Fibroblast of lung (primary cell): Measurements from ENCODE around the gene SYNDIG1. TPM values are rescaled to one million over a fixed set of nuclear protein-coding genes. Genes with fewer than 3 reads are reported as not detected.

Source experiments
- DNase-seq, 2 donors: peaks; one replicate each; pipeline versions ENCODE4 v3.0.0 to v3.0.0-alpha.2; 2010; ENCODE audit warnings: low read depth in 2 of 2
- H2AFZ ChIP-seq: 2 replicates; pipeline ENCODE4 v1.5.1; 2012; ENCODE audit warnings: low read length, control low read depth, inconsistent platforms
- H3K27ac ChIP-seq: 2 replicates; pipeline ENCODE4 v1.5.1; 2011; ENCODE audit warnings: low read length, control low read depth; ENCODE audit not compliant: insufficient read depth
- H3K27me3 ChIP-seq: 2 replicates; pipeline ENCODE4 v1.5.1; 2011; ENCODE audit warnings: mild to moderate bottlenecking, low read length; ENCODE audit not compliant: control insufficient read depth, insufficient read depth
- H3K36me3 ChIP-seq: 2 replicates; pipeline ENCODE4 v1.5.1; 2011; ENCODE audit warnings: low read length; ENCODE audit not compliant: control insufficient read depth, insufficient read depth
- H3K4me1 ChIP-seq: 2 replicates; pipeline ENCODE4 v1.5.1; 2011; ENCODE audit warnings: low read length; ENCODE audit not compliant: control insufficient read depth, insufficient read depth; ENCODE audit errors: extremely low read depth
- H3K4me2 ChIP-seq: 2 replicates; pipeline ENCODE4 v1.5.1; 2011; ENCODE audit warnings: low read length, control low read depth; ENCODE audit not compliant: insufficient read depth; ENCODE audit errors: extremely low read depth
- H3K4me3 ChIP-seq, 4 experiments: fragments of 200-600 bp in 1 of 4; sonication (generic) in 1 of 4; replicated peaks in 1 of 4; 2 replicates each; pipeline ENCODE4 v1.5.1; 2011 to 2016; ENCODE audit warnings: low read length in 4 of 4, low read depth in 3 of 4, mild to moderate bottlenecking in 3 of 4, control low read depth in 2 of 4, inconsistent platforms in 1 of 4, mixed read lengths in 1 of 4; ENCODE audit not compliant: insufficient read depth in 1 of 4; ENCODE audit errors: control extremely low read depth in 1 of 4
- H3K79me2 ChIP-seq: 2 replicates; pipeline ENCODE4 v1.5.1; 2012; ENCODE audit warnings: mild to moderate bottlenecking, low read length, inconsistent platforms; ENCODE audit not compliant: control insufficient read depth, insufficient read depth
- H3K9ac ChIP-seq: 2 replicates; pipeline ENCODE4 v1.5.1; 2011; ENCODE audit warnings: mild to moderate bottlenecking, low read length, control low read depth; ENCODE audit not compliant: insufficient read depth
- H3K9me3 ChIP-seq: 2 replicates; pipeline ENCODE4 v1.5.1; 2012; ENCODE audit warnings: low read depth, low read length; ENCODE audit not compliant: control insufficient read depth, insufficient read depth
- H4K20me1 ChIP-seq: 2 replicates; pipeline ENCODE4 v1.5.1; 2011; ENCODE audit warnings: low read length; ENCODE audit not compliant: control insufficient read depth, insufficient read depth; ENCODE audit errors: extremely low read depth
- CTCF ChIP-seq, 2 donors: IDR thresholded peaks in 1 of 2; conservative IDR thresholded peaks in 1 of 2; 1 replicate in 1 of 2; 2 replicates in 1 of 2; pipeline ENCODE4 v1.5.1; 2011 to 2012; ENCODE audit warnings: low read length in 2 of 2, control low read depth in 1 of 2, inconsistent platforms in 1 of 2, low read depth in 1 of 2, mild to moderate bottlenecking in 1 of 2
- EZH2 ChIP-seq: IDR thresholded peaks from 2 replicates; pipeline ENCODE4 v1.5.1; 2012; ENCODE audit warnings: low read length, control low read depth, mild to moderate bottlenecking; ENCODE audit errors: missing control alignments
- polyA plus RNA-seq, 2 donors: library from polyadenylated mRNA; depleted of rRNA in 1 of 2; stranded (reverse) in 1 of 2; unstranded in 1 of 2; fragments of >200 nt; gene quantifications; 2 replicates each; pipeline ENCODE4 v1.2.1, GENCODE V29; 2011 to 2012; ENCODE audit warnings: missing spikeins in 1 of 2
- total RNA-seq: library from RNA; depleted of rRNA; stranded (reverse); fragments of >200 nt; gene quantifications from 2 replicates; pipeline ENCODE4 v1.2.1, GENCODE V29; 2014

SYNDIG1 gene
- total and polyA plus RNA-seq, 2 donors (not counting 1 experiment from before 2014, with no cell fraction given): 0.02 to 0.17 TPM

DNA sequence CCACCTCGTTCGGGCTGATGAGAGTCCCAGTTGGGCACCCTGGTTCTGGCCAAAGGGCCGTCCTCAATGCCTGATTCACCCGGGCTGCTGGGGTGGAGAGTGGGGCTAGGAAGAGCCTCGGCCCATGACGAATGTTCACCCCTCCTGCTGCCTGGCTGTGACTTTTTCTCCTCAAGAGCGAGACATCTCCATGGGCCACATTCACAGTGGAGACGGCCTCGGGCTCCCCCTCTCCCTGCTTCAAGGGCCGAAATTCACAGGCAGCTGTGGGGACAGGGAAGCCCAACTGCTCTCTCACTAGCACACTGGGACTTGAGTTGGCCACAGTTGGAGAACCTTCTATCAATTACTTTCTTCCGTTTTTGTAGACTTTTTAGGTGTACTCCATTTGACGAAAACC lies 138.0 kb downstream of the SYNDIG1 start:
- Histone ChIP-seq H3K27ac (no peak overlapping the region), H3K79me2 (no peaks in the 10 kb centered on the region), H4K20me1 (no peaks in the 10 kb centered on the region), H3K27me3 (no peaks in the 10 kb centered on the region), H3K4me2 (no peak overlapping the region), H3K9me3 (no peaks in the 10 kb centered on the region), H3K9ac (no peak overlapping the region), H3K4me1 (no peaks in the 10 kb centered on the region), H3K36me3 (no peaks in the 10 kb centered on the region), H2AFZ (no peak overlapping the region), H3K4me3 (no peak overlapping the region)
- DNase-seq: no peak
- TF ChIP-seq CTCF (conservative IDR thresholded peaks at IDR 0.05 in 1 of 2, IDR thresholded peaks at IDR 0.05 in 1 of 2; ENCODE audit: low read depth in 1 of 2, low read length in 2 of 2): no peak
- no peak for TF ChIP-seq EZH2

GRCh38 chr20:24608926-24609667 lies 139.7 kb downstream of the SYNDIG1 start:
- Histone ChIP-seq H4K20me1 (no peaks in the 10 kb centered on the region), H3K4me1 (no peaks in the 10 kb centered on the region), H3K36me3 (no peaks in the 10 kb centered on the region), H3K4me3 (no peak overlapping the region), H3K27ac (no peak overlapping the region), H3K4me2 (no peak overlapping the region), H2AFZ (no peak overlapping the region), H3K9me3 (no peaks in the 10 kb centered on the region), H3K79me2 (no peaks in the 10 kb centered on the region), H3K9ac (no peak overlapping the region), H3K27me3 (no peaks in the 10 kb centered on the region)
- DNase-seq: peak in 1 of 2 donors; percentile 39
- TF ChIP-seq EZH2 (no peak), CTCF (conservative IDR thresholded peaks at IDR 0.05 in 1 of 2, IDR thresholded peaks at IDR 0.05 in 1 of 2; ENCODE audit: low read depth in 1 of 2, low read length in 2 of 2) (no peak)

- no peaks in the 10 kb centered on the region for H3K4me1 ChIP-seq
- H3K27me3 ChIP-seq: no peaks in the 10 kb centered on the region
- H3K4me3 ChIP-seq: no peak overlapping the region
- H2AFZ ChIP-seq: no peak overlapping the region
- H3K4me2 ChIP-seq: no peak overlapping the region
- no peak overlapping the region for H3K27ac ChIP-seq
- no peak for TF ChIP-seq CTCF (conservative IDR thresholded peaks at IDR 0.05 in 1 of 2, IDR thresholded peaks at IDR 0.05 in 1 of 2; ENCODE audit: low read depth in 1 of 2, low read length in 2 of 2)
- H3K9me3 ChIP-seq: no peaks in the 10 kb centered on the region
- no peaks in the 10 kb centered on the region for H4K20me1 ChIP-seq
- H3K36me3 ChIP-seq: no peaks in the 10 kb centered on the region
- DNase-seq: no peak
- no peak overlapping the region for H3K9ac ChIP-seq
- no peaks in the 10 kb centered on the region for H3K79me2 ChIP-seq
Measured at GRCh38 chr20:24609757-24610156, 140.3 kb downstream of the SYNDIG1 start.
